ENCODE results near the gene DLGAP1. TPM values are rescaled to one million over a fixed set of nuclear protein-coding genes. Genes with fewer than 3 reads are reported as not detected.
"Not testable (repeated sequence)": the region's sequence is repeated elsewhere in the genome, so short reads cannot be mapped to it uniquely, and the experiment has no call there.

The DLGAP1 gene
- 5.4 TPM for total RNA-seq
- long read RNA-seq, partial matches to known transcripts = 0 of 4 reads
- long read RNA-seq, other reads (novel, unspliced or antisense) = 4 of 4 reads

DNA sequence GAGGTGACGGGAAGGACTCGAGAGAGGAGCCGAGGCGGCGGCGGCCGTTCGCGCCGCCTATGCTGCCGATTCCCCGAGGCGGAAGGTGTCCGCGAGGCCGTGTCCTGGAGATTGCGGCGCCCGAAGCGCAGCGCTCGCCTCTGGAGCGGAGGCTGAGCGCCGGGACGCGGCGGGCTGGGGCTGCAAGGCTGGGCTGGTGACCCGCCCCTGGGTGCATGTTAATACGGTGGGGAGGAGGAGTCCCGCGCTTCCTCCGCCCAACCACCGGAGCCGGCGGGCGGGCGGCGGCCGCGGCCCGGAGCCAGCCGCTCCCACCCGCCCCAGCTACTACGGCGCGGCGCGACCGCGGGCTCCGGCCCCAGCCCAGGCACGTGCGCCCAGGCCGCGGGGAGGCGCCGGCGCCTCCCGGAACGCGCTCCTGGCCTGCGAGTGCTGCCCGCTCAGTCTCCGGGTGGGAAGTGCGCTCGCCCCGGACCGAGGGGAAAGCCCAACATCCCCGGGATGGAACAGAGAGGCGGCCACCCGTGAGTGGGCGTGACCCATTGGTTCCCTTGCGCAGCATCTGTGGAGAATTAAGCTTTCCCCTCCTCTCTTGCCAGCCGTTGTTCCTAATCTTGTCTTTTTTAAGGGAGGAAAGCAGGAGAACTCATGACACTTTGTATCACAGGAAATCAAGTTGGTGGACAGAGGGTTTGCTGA, at the start of gene DLGAP1:
Gene DLGAP1 (minus strand): TSS at position 195 of the 699 bp plus-strand sequence.
- peak; percentile 95 for ATAC-seq
- Histone ChIP-seq H3K4me3 (peak within 1 kb of the TSS; percentile 48), H3K27me3 (peaks cover 30% of the 10 kb centered on the region), H3K4me1 (no peaks in the 10 kb centered on the region), H3K9me3 (no peaks in the 10 kb centered on the region), H3K27ac (no peak within 1 kb of the TSS), H3K36me3 (no peaks in the 10 kb centered on the region)
- DNase-seq = peak; percentile 88
- TF ChIP-seq, protein P1, sequence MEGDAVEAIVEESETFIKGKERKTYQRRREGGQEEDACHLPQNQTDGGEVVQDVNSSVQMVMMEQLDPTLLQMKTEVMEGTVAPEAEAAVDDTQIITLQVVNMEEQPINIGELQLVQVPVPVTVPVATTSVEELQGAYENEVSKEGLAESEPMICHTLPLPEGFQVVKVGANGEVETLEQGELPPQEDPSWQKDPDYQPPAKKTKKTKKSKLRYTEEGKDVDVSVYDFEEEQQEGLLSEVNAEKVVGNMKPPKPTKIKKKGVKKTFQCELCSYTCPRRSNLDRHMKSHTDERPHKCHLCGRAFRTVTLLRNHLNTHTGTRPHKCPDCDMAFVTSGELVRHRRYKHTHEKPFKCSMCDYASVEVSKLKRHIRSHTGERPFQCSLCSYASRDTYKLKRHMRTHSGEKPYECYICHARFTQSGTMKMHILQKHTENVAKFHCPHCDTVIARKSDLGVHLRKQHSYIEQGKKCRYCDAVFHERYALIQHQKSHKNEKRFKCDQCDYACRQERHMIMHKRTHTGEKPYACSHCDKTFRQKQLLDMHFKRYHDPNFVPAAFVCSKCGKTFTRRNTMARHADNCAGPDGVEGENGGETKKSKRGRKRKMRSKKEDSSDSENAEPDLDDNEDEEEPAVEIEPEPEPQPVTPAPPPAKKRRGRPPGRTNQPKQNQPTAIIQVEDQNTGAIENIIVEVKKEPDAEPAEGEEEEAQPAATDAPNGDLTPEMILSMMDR (IDR thresholded peaks at IDR 0.05) = no peak
- intact Hi-C loops (cut with DNase I) = no loop called here

DNA sequence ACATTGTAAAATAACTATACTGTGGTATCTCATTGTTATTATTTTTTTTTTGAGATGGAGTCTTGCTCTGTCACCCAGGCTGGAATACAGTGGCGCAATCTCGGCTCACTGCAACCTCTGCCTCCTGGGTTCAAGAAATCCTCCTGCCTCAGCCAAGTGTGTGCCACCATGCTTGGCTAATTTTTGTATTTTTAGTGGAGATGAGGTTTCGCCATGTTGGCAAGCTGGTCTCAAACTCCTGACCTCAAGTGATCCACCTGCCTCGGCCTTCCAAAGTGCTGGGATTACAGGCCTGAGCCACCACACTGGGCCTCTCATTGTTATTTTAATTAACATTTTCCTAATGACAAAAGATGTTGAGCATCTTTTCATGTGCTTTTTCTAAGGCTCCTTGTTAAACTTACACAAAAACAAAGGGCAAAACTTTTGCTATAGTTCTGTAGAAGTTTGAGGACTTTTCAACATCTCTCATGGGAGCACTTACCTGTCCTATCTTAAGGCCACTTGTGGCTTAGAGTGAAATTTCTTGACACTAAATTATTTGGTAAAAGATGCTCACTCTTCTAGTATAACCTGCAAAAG, 39.7 kb upstream of the DLGAP1 start:
- H3K27me3 ChIP-seq; H3K4me1 ChIP-seq; H3K27ac ChIP-seq; H3K9me3 ChIP-seq; DNase-seq; H3K4me3 ChIP-seq; intact Hi-C loops (cut with DNase I); H3K36me3 ChIP-seq; ATAC-seq: not testable (repeated sequence)

DNA sequence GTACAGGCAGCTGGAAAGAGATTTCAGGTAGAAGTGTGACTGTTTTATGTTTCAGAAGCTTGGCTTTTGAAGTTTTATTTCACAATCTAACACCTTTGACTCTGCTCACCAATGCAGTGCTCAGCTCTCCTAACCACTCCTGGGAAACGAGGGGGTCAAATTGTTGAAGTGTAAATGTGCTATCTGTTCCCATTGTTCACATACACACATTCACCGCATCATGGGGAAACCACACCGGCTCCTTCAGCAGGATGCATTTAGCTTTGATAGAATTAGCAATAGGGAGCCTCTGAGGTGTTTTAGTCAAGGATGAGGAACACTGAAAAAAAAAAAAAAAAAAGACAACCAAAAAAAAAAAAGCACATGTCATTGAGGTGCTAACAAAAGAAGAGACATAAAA, 13.4 kb upstream of the DLGAP1 start:
- TF ChIP-seq, protein P1 (IDR thresholded peaks at IDR 0.05) = no peak
- no peaks in the 10 kb centered on the region for H3K4me1 ChIP-seq
- no peaks in the 10 kb centered on the region for H3K36me3 ChIP-seq
- no peaks in the 10 kb centered on the region for H3K27me3 ChIP-seq
- H3K9me3 ChIP-seq = no peaks in the 10 kb centered on the region
- H3K4me3 ChIP-seq = no peak overlapping the region
- no peak for ATAC-seq
- intact Hi-C loops (cut with DNase I) = no loop called here
- no peak for DNase-seq
- H3K27ac ChIP-seq = no peak overlapping the region

DNA sequence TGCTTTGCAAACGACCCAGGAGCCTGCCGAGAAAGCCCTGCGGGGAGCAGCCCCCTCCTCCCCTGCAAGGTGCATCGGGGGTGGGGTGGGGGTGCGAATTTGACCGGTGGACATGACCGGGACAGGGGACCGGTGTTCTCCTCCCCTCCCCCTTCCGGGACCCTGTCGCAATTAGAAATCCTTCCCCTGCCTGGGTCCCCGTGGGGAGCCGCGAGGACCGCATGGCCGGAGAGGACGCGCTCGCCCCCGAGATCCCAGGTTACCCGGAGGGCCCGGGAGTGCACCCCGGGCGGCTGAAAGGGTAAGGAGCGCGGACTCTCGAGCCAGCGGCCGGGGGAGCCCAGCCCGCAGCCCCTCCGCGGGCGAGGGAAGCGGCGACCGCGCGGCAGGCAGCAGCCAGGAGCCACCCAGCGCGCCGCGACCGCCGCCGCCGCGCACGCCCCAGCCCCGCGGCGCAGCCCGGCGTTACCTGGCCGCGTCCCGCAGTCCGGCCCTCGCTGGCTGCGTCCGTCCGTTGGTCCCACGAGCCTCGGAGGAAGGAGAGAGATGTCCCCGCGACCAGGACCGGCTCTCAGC, 482 bp downstream of the DLGAP1 start:
- Histone ChIP-seq H3K9me3 (no peaks in the 10 kb centered on the region), H3K4me1 (no peaks in the 10 kb centered on the region), H3K36me3 (no peaks in the 10 kb centered on the region), H3K4me3 (peak overlapping the region; percentile 48), H3K27me3 (peaks cover 30% of the 10 kb centered on the region), H3K27ac (no peak overlapping the region)
- intact Hi-C loops (cut with DNase I) = no loop called here
- peak; percentile 61 for DNase-seq
- TF ChIP-seq, protein P1 (IDR thresholded peaks at IDR 0.05) = no peak
- ATAC-seq = peak; percentile 60

DNA sequence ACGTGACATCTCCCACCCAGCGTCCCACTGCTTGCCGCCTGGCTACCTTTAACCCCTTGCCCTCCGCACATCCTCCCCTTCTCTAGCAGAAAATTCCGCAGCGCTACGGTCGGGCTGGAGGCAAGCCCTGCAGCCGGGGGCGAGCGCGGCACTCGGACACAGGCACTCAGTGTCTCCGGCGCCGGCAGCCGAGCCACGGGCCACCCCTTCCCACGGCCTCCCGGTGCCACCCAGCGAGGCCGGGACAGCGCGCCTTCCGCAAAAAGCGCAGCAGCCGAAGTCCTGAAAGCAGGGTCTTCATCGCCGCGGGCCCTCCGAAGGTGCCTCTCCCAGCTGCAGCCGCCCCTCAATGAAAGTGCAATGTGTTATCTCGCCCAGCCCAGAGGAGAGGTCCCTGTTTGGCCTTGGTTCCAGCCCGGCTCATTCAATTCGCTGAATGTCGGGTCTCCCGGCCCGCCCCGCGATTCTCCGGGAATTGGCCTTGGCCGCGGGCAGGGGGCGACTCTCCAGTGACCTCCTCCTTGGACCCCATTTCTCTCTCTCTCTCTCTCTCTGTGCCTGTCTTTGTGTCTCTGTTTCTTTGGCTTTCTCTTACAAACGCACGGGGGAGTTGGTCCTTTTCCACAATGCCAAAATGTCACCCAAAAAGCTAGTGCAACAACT, 1.1 kb downstream of the DLGAP1 start:
- DNase-seq (peak; percentile 64), ATAC-seq (peak; percentile 10)
- intact Hi-C loops (cut with DNase I) = no loop called here
- Histone ChIP-seq H3K27me3 (peaks cover 30% of the 10 kb centered on the region), H3K27ac (no peak overlapping the region), H3K36me3 (no peaks in the 10 kb centered on the region), H3K9me3 (no peaks in the 10 kb centered on the region), H3K4me3 (peak overlapping the region; percentile 48), H3K4me1 (no peaks in the 10 kb centered on the region)
- TF ChIP-seq, protein P1 (IDR thresholded peaks at IDR 0.05) = no peak

DNA sequence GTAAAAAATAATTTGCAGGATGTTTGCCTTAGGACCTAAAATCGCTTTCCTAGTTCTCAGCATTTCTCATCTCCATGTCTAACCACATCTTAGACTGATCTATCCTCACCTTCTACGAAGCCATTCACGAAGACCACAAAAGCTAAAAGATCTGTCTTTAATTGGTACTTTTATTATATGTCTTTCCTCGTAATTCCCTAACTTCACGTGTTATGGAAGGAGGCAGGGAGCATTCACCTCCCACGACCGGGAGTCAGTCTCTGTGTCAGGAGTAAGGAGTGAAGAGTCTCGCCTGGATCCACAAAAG, 1.6 kb downstream of the DLGAP1 start:
- intact Hi-C loops (cut with DNase I) = no loop called here
- H3K27ac ChIP-seq = no peak overlapping the region

More for the DNA sequence above, 1.6 kb downstream of the DLGAP1 start:
- peaks cover 30% of the 10 kb centered on the region for H3K27me3 ChIP-seq
- no peaks in the 10 kb centered on the region for H3K36me3 ChIP-seq
- DNase-seq (no peak), ATAC-seq (no peak)
- H3K4me1 ChIP-seq = no peaks in the 10 kb centered on the region
- no peaks in the 10 kb centered on the region for H3K9me3 ChIP-seq
- peak overlapping the region; percentile 48 for H3K4me3 ChIP-seq
- TF ChIP-seq, protein P1 (IDR thresholded peaks at IDR 0.05) = no peak
